Measurements from ENCODE around the gene ADAM15. TPM values are rescaled to one million over a fixed set of nuclear protein-coding genes. Genes with fewer than 3 reads are reported as not detected.

ADAM15 gene
- total RNA-seq, 4 donors from 2014 or later: 135 to 194 (median 183) TPM

GRCh38 chr1:155032886-155033285, 18.2 kb upstream of the ADAM15 start:
- H3K36me3 ChIP-seq: no peaks in the 10 kb centered on the region
- no peaks in the 10 kb centered on the region for H3K9me3 ChIP-seq
- no peak overlapping the region for H3K27ac ChIP-seq
- WGBS, 2 donors: 82 to 85% methylated on average over 6 to 12 of the region's 12 CpGs
- no peak overlapping the region for H3K4me3 ChIP-seq
- peaks cover 11 to 40% (median 25%) of the 10 kb centered on the region in 3 donors for H3K4me1 ChIP-seq
- intact Hi-C loops (cut with DNase I): no loop called here
- no peak for DNase-seq
- TF ChIP-seq POLR2A (IDR thresholded peaks at IDR 0.05): no peak
- TF ChIP-seq, protein P1, sequence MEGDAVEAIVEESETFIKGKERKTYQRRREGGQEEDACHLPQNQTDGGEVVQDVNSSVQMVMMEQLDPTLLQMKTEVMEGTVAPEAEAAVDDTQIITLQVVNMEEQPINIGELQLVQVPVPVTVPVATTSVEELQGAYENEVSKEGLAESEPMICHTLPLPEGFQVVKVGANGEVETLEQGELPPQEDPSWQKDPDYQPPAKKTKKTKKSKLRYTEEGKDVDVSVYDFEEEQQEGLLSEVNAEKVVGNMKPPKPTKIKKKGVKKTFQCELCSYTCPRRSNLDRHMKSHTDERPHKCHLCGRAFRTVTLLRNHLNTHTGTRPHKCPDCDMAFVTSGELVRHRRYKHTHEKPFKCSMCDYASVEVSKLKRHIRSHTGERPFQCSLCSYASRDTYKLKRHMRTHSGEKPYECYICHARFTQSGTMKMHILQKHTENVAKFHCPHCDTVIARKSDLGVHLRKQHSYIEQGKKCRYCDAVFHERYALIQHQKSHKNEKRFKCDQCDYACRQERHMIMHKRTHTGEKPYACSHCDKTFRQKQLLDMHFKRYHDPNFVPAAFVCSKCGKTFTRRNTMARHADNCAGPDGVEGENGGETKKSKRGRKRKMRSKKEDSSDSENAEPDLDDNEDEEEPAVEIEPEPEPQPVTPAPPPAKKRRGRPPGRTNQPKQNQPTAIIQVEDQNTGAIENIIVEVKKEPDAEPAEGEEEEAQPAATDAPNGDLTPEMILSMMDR (IDR thresholded peaks at IDR 0.05): no peak
- no peaks in the 10 kb centered on the region for H3K27me3 ChIP-seq

- intact Hi-C loops (cut with DNase I): no loop called here
- no peaks in the 10 kb centered on the region for H3K27me3 ChIP-seq
- H3K27ac ChIP-seq: peak within 1 kb of the TSS in 2 of 4 donors; percentile 13 to 27
- no peaks in the 10 kb centered on the region for H3K36me3 ChIP-seq
- no peaks in the 10 kb centered on the region for H3K9me3 ChIP-seq
- peaks cover 17 to 47% (median 30%) of the 10 kb centered on the region in 3 donors for H3K4me1 ChIP-seq
- no peak within 1 kb of the TSS for H3K4me3 ChIP-seq
- DNase-seq: no peak
- 100% methylated on average over 3 to 6 of the region's 9 CpGs for WGBS, 2 donors
- TF ChIP-seq, protein P1 (IDR thresholded peaks at IDR 0.05): no peak
- no peak for TF ChIP-seq POLR2A (IDR thresholded peaks at IDR 0.05)
These were observed 17.6 kb upstream of the ADAM15 start, which contains the start of the genes DCST1 and DCST2 for GRCh38 chr1:155033524-155033923. Gene DCST1 (plus strand): TSS chr1:155033824. CDS start chr1:155034037, 213 bp downstream. Gene DCST2 (minus strand): TSS chr1:155033781. CDS start chr1:155033701, 80 bp downstream.

DNA sequence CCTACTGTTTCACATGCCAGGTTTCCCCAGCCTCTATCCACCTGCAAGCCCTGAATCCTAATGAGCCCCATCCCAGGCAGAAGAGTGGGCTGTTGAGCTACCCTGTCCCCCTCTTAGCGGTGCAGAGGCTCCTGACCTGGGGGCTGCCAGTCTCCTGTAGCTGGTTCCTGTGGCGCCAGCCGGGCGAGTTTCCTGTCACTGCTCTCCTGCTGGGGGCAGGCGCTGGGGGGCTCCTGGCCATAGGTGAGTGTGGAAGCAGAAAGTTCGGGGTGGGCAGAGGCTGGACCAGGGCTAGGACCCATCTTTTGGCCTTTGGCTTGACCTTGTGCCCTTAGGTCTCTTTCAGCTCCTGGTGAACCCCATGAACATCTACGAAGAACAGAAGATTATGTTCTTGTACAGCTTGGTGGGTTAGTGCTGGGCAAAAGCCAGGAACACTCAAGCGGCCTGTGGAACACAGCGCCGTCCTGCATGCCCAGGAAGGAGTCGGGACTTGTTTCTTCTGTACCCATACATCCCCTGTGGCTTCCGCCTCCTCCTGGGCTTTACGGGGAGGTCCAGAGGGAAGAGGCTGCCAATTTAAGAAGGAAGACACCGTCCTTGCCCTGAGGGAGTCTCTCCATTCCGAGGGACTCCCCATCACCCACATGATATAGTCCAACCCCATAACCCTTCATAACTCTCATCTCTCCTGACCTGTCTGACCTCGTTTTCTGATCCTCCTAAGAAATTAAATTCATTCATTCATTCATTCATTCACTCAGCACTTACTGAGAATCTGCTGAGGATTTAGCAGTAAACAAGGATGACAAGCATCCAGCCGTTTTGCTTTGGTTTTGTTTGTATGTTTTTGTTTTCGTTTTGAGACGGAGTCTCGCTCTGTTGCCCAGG, 16.6 kb upstream of the ADAM15 start:
- no peak for DNase-seq
- peaks cover 26 to 57% (median 41%) of the 10 kb centered on the region in 3 donors for H3K4me1 ChIP-seq
- H3K9me3 ChIP-seq: no peaks in the 10 kb centered on the region
- no peak overlapping the region for H3K4me3 ChIP-seq
- H3K27me3 ChIP-seq: no peaks in the 10 kb centered on the region
- WGBS, 2 donors: 35 to 68% methylated on average over 14 to 16 of the region's 20 CpGs
- intact Hi-C loops (cut with DNase I): no loop called here
- TF ChIP-seq, protein P1 (IDR thresholded peaks at IDR 0.05): peak in 2 of 6 experiments; percentile 14 to 39
- TF ChIP-seq POLR2A (IDR thresholded peaks at IDR 0.05): no peak
- H3K27ac ChIP-seq: peak overlapping the region in 2 of 4 donors; percentile 13 to 27
- no peaks in the 10 kb centered on the region for H3K36me3 ChIP-seq

GRCh38 chr1:155035936-155036335, 15.2 kb upstream of the ADAM15 start:
- DNase-seq: no peak
- no peaks in the 10 kb centered on the region for H3K27me3 ChIP-seq
- TF ChIP-seq, protein P1 (IDR thresholded peaks at IDR 0.05): no peak
- TF ChIP-seq POLR2A (IDR thresholded peaks at IDR 0.05): no peak
- WGBS, 2 donors: 73 to 77% methylated on average over 2 of the region's 2 CpGs
- H3K4me3 ChIP-seq: no peak overlapping the region
- peaks cover 26 to 63% (median 42%) of the 10 kb centered on the region in 3 donors for H3K4me1 ChIP-seq
- peak overlapping the region in 2 of 4 donors; percentile 91 to 92 for H3K27ac ChIP-seq
- intact Hi-C loops (cut with DNase I): no loop called here
- H3K9me3 ChIP-seq: no peaks in the 10 kb centered on the region
- H3K36me3 ChIP-seq: no peaks in the 10 kb centered on the region

DNA sequence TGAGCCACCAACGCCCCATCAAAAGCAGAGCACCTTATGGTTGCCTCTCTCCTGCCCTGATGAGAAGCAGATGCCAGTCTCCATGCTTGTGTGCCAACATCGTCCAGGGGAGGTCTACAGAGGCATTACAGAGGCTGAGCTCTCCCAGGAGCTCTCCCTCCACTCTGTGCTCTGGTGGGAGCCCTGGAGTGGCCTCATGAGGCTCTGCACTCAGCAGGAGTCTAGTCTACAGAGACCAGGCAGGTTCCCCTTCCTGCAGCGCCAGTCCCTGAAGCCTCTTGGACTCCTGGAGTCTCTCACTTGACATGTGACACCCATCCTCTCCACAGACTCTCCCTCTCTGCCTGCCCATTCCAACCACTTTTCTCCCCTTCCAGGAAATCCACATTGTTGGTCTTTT, 14.1 kb upstream of the ADAM15 start:
- H3K27ac ChIP-seq: peak overlapping the region in 3 of 4 donors; percentile 89 to 92 (median 91)
- TF ChIP-seq POLR2A (IDR thresholded peaks at IDR 0.05): no peak
- TF ChIP-seq, protein P1 (IDR thresholded peaks at IDR 0.05): no peak
- 82 to 89% methylated on average over 1 to 2 of the region's 3 CpGs for WGBS, 2 donors
- H3K4me1 ChIP-seq: peaks cover 26 to 63% (median 42%) of the 10 kb centered on the region in 3 donors
- H3K36me3 ChIP-seq: no peaks in the 10 kb centered on the region
- H3K9me3 ChIP-seq: no peaks in the 10 kb centered on the region
- no peaks in the 10 kb centered on the region for H3K27me3 ChIP-seq
- intact Hi-C loops (cut with DNase I): no loop called here
- H3K4me3 ChIP-seq: no peak overlapping the region
- DNase-seq: no peak
